Lung (tissue), 12 donors: ENCODE results near the gene MS4A12. TPM values are rescaled to one million over a fixed set of nuclear protein-coding genes. Genes with fewer than 3 reads are reported as not detected.

Experiments
- ATAC-seq: fragments of 200-7000 bp; cut with Tn5 transposase; one replicate; pipeline ENCODE4 v1.9.1; 2020; ENCODE audit warnings: moderate number of reproducible peaks; ENCODE audit not compliant: insufficient read depth, low FRiP score
- DNase-seq, 3 donors: peaks; one replicate each; pipeline ENCODE4 v3.0.0-alpha.2; 2013 to 2017
- H3K27ac ChIP-seq, 2 donors: one replicate each; pipeline ENCODE4 v1.5.1; 2013; ENCODE audit warnings: mild to moderate bottlenecking in 2 of 2, moderate library complexity in 2 of 2, control low read depth in 1 of 2, inconsistent platforms in 1 of 2, low read depth in 1 of 2, low read length in 1 of 2
- H3K27me3 ChIP-seq, 3 donors: one replicate each; pipeline ENCODE4 v1.5.1; 2013; ENCODE audit warnings: low read length in 2 of 3; ENCODE audit not compliant: control insufficient read depth in 3 of 3, insufficient read depth in 3 of 3
- H3K36me3 ChIP-seq, 4 donors: one replicate each; pipeline ENCODE4 v1.5.1; 2013; ENCODE audit warnings: low read length in 4 of 4, mild to moderate bottlenecking in 1 of 4, moderate library complexity in 1 of 4; ENCODE audit not compliant: control insufficient read depth in 4 of 4, insufficient read depth in 4 of 4
- H3K4me1 ChIP-seq, 5 donors: one replicate each; pipeline ENCODE4 v1.5.1; 2013; ENCODE audit warnings: low read length in 5 of 5, mild to moderate bottlenecking in 2 of 5, moderate library complexity in 1 of 5; ENCODE audit not compliant: control insufficient read depth in 5 of 5, insufficient read depth in 5 of 5
- H3K4me3 ChIP-seq: one replicate; pipeline ENCODE4 v1.5.1; 2013; ENCODE audit warnings: mild to moderate bottlenecking, control low read depth, moderate library complexity
- H3K9ac ChIP-seq, 2 donors: one replicate each; pipeline ENCODE4 v1.5.1; 2013; ENCODE audit warnings: low read length in 2 of 2, control low read depth in 1 of 2; ENCODE audit not compliant: insufficient read depth in 1 of 2
- H3K9me3 ChIP-seq, 4 donors: one replicate each; pipeline ENCODE4 v1.5.1; 2013; ENCODE audit warnings: low read length in 3 of 4, mild to moderate bottlenecking in 1 of 4, moderate library complexity in 1 of 4; ENCODE audit not compliant: control insufficient read depth in 4 of 4, insufficient read depth in 3 of 4
- WGBS, 2 donors: extraction: QIAGEN DNeasy Blood & Tissue Kit; methylation state at CpG; one replicate each; pipeline ENCODE4 v1.1.7; 2013; 5-methylcytosine and 5-hydroxymethylcytosine counted together
- polyA plus RNA-seq, 2 donors: library from polyadenylated mRNA; stranded (reverse); fragments of 200-250 nt; gene quantifications; one replicate each; pipeline ENCODE4 v1.2.1, GENCODE V29; 2013
- total RNA-seq, 2 donors: library from RNA; depleted of rRNA in 1 of 2; stranded (reverse); fragments of >200 nt in 1 of 2; gene quantifications; one replicate each; pipeline ENCODE4 v1.2.1, GENCODE V29; 2014 to 2021
- TF ChIP-seq, protein P1 (sequence below): IDR thresholded peaks from 2 replicates; pipeline ENCODE4 v1.5.1; 2012; ENCODE audit warnings: mild to moderate bottlenecking; ENCODE audit errors: control extremely low read depth, extremely low read depth
- donor health status: control.
- donor health status: control.
- donor health status: Bipolar disorder and iron deficiency.
- donor health status: healthy.
- donor health status: DM: yes; HTN: yes; CAD: no.

The MS4A12 gene
- total and polyA plus RNA-seq, 4 donors = not detected

DNA sequence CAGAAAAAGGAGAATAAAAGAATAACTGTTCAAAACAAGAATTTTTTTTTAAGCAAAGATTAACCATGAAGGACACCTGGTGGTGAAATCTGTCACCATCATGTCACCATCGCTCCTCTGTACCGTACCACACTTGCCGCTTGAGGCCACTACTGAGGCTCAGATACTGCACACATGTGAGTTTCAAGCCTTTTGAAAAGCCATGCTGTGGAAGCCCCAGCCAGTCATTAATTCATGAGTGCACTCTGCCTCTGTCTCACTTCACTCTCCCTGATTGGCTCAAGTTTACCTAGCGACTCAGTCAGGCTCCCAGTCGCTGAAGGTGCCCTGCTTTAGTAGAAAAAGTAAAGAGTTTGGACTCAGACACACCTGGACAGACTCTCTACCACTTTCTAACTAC lies 6.6 kb upstream of the MS4A12 start:
- Histone ChIP-seq H3K4me1 (no peaks in the 10 kb centered on the region), H3K27me3 (no peaks in the 10 kb centered on the region), H3K36me3 (no peaks in the 10 kb centered on the region), H3K9ac (no peak overlapping the region), H3K27ac (no peak overlapping the region), H3K4me3 (no peak overlapping the region), H3K9me3 (no peaks in the 10 kb centered on the region)
- ATAC-seq (no peak), DNase-seq (peak in 1 of 3 donors; percentile 13)
- TF ChIP-seq, protein P1, sequence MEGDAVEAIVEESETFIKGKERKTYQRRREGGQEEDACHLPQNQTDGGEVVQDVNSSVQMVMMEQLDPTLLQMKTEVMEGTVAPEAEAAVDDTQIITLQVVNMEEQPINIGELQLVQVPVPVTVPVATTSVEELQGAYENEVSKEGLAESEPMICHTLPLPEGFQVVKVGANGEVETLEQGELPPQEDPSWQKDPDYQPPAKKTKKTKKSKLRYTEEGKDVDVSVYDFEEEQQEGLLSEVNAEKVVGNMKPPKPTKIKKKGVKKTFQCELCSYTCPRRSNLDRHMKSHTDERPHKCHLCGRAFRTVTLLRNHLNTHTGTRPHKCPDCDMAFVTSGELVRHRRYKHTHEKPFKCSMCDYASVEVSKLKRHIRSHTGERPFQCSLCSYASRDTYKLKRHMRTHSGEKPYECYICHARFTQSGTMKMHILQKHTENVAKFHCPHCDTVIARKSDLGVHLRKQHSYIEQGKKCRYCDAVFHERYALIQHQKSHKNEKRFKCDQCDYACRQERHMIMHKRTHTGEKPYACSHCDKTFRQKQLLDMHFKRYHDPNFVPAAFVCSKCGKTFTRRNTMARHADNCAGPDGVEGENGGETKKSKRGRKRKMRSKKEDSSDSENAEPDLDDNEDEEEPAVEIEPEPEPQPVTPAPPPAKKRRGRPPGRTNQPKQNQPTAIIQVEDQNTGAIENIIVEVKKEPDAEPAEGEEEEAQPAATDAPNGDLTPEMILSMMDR = peak; percentile 2
- WGBS, 2 donors = 69 to 82% methylated on average over 5 of the region's 5 CpGs

GRCh38 chr11:60493454-60493853 lies 876 bp downstream of the MS4A12 start:
- 90 to 95% methylated on average over 2 of the region's 2 CpGs for WGBS, 2 donors
- TF ChIP-seq, protein P1 = no peak
- Histone ChIP-seq H3K27me3 (no peaks in the 10 kb centered on the region), H3K4me3 (no peak overlapping the region), H3K36me3 (no peaks in the 10 kb centered on the region), H3K9ac (no peak overlapping the region), H3K4me1 (no peaks in the 10 kb centered on the region), H3K9me3 (no peaks in the 10 kb centered on the region), H3K27ac (no peak overlapping the region)
- ATAC-seq = no peak
- no peak for DNase-seq

- DNase-seq = no peak
- H3K9me3 ChIP-seq = no peaks in the 10 kb centered on the region
- no peaks in the 10 kb centered on the region for H3K4me1 ChIP-seq
- H3K36me3 ChIP-seq = no peaks in the 10 kb centered on the region
- no peak overlapping the region for H3K9ac ChIP-seq
- 37 to 56% methylated on average over 2 of the region's 2 CpGs for WGBS, 2 donors
- no peak overlapping the region for H3K4me3 ChIP-seq
- TF ChIP-seq, protein P1 = no peak
- no peaks in the 10 kb centered on the region for H3K27me3 ChIP-seq
- ATAC-seq = no peak
- no peak overlapping the region for H3K27ac ChIP-seq
Measured at GRCh38 chr11:60498399-60498798, 5.8 kb downstream of the MS4A12 start.

DNA sequence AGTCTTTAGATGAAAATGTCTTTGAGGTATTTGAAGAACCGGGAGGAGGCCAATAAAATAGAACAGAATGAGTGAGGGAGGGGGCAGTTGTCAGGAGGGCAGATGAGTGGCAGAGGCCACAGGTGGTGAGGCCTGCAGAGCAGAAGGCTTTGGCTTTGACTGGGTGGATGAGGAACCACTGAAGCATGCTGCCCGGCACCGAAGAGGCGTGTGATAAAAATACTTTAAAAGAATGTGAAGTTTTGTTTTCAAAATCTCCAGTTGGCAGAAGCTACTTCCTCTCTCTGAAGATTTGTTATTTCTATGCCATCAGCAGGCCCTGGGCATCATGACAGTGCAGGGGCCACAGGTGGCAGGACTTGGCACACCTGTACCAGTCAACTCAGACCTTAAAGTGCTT lies 6.3 kb downstream of the MS4A12 start:
- H3K9me3 ChIP-seq = no peaks in the 10 kb centered on the region
- H3K4me1 ChIP-seq = no peaks in the 10 kb centered on the region
- H3K27me3 ChIP-seq = no peaks in the 10 kb centered on the region
- no peak overlapping the region for H3K27ac ChIP-seq
- no peak overlapping the region for H3K4me3 ChIP-seq
- TF ChIP-seq, protein P1 = no peak
- no peaks in the 10 kb centered on the region for H3K36me3 ChIP-seq
- 46 to 66% methylated on average over 4 of the region's 4 CpGs for WGBS, 2 donors
- ATAC-seq = no peak
- H3K9ac ChIP-seq = no peak overlapping the region
- DNase-seq = no peak
